Keratinocyte (primary cell): ENCODE measurements around the gene ZBTB32. TPM values are rescaled to one million over a fixed set of nuclear protein-coding genes. Genes with fewer than 3 reads are reported as not detected.
"Not testable (repeated sequence)": the region's sequence is repeated elsewhere in the genome, so short reads cannot be mapped to it uniquely, and the experiment has no call there.

ENCODE experiments used
- DNase-seq: peaks from one replicate; pipeline ENCODE4 v3.0.0-alpha.2; 2011; ENCODE audit warnings: low read depth, missing footprints, low spot score
- FAIRE-seq: peaks from 2 replicates; lab custom pipeline; 2011; peaks lifted over from hg19 to GRCh38; lab: Jason Lieb, UNC
- H2AFZ ChIP-seq: 2 replicates; pipeline ENCODE4 v1.6.0; 2012; ENCODE audit warnings: low read length, control low read depth, inconsistent platforms; ENCODE audit not compliant: control insufficient read depth
- H3K27ac ChIP-seq: 2 replicates; pipeline ENCODE4 v1.5.1; 2011; ENCODE audit warnings: low read length; ENCODE audit not compliant: control insufficient read depth, insufficient read depth
- H3K27me3 ChIP-seq: 3 replicates; pipeline ENCODE4 v1.6.0; 2011; ENCODE audit warnings: low read length; ENCODE audit not compliant: control insufficient read depth, insufficient read depth; ENCODE audit errors: extremely low read depth
- H3K36me3 ChIP-seq, 2 experiments: 2 replicates in 1 of 2; 3 replicates in 1 of 2; pipeline ENCODE4 v1.5.1; 2011; ENCODE audit warnings: low read length in 2 of 2, mild to moderate bottlenecking in 1 of 2; ENCODE audit not compliant: control insufficient read depth in 2 of 2, insufficient read depth in 2 of 2; ENCODE audit errors: extremely low read depth in 1 of 2
- H3K4me1 ChIP-seq: 3 replicates; pipeline ENCODE4 v1.5.1; 2011; ENCODE audit warnings: low read length; ENCODE audit not compliant: control insufficient read depth, insufficient read depth; ENCODE audit errors: extremely low read depth
- H3K4me2 ChIP-seq: 3 replicates; pipeline ENCODE4 v1.6.0; 2011; ENCODE audit warnings: low read depth, low read length; ENCODE audit not compliant: control insufficient read depth, insufficient read depth; ENCODE audit errors: extremely low read depth
- H3K4me3 ChIP-seq, 3 experiments: fragments of 200-600 bp in 1 of 3; sonication (generic) in 1 of 3; 2 replicates in 2 of 3; 3 replicates in 1 of 3; pipeline ENCODE4 v1.5.1; 2011 to 2016; ENCODE audit warnings: low read length in 3 of 3, mild to moderate bottlenecking in 3 of 3, control low read depth in 2 of 3, inconsistent platforms in 1 of 3, low read depth in 1 of 3, mixed read lengths in 1 of 3, mixed run types in 1 of 3, moderate library complexity in 1 of 3; ENCODE audit not compliant: control insufficient read depth in 2 of 3, insufficient read depth in 2 of 3; ENCODE audit errors: extremely low read depth in 1 of 3
- H3K79me2 ChIP-seq: 2 replicates; pipeline ENCODE4 v1.6.0; 2012; ENCODE audit warnings: low read length; ENCODE audit not compliant: control insufficient read depth, insufficient read depth
- H3K9ac ChIP-seq: 3 replicates; pipeline ENCODE4 v1.6.0; 2011; ENCODE audit warnings: low read length; ENCODE audit not compliant: control insufficient read depth, insufficient read depth; ENCODE audit errors: extremely low read depth
- H3K9me1 ChIP-seq: 3 replicates; pipeline ENCODE4 v1.6.0; 2011; ENCODE audit warnings: low read length; ENCODE audit not compliant: control insufficient read depth, insufficient read depth; ENCODE audit errors: extremely low read depth
- H3K9me3 ChIP-seq: 2 replicates; pipeline ENCODE4 v1.5.1; 2012; ENCODE audit warnings: low read depth, low read length; ENCODE audit not compliant: control insufficient read depth
- H4K20me1 ChIP-seq: 3 replicates; pipeline ENCODE4 v1.6.0; 2011; ENCODE audit warnings: low read length; ENCODE audit not compliant: control insufficient read depth, insufficient read depth; ENCODE audit errors: extremely low read depth
- EZH2 ChIP-seq: IDR thresholded peaks from one replicate; pipeline ENCODE4 v1.6.1; 2012; ENCODE audit warnings: inconsistent platforms, mild to moderate bottlenecking, low read length, moderate library complexity
- dilution Hi-C: fragments of 300-500 bp; cut with MboI; formaldehyde crosslinking; loops from one replicate; pipeline ENCODE4 v1.7.0; 2020; ENCODE audit warnings: low sequenced_read_pairs; ENCODE audit not compliant: extremely low pct_ligation_motif_present
- polyA plus RNA-seq, 5 experiments: library from polyadenylated mRNA; depleted of rRNA in 3 of 5; stranded (reverse) in 3 of 5; stranded (forward) in 1 of 5; unstranded in 1 of 5; fragments of >200 nt; gene quantifications; 1 replicate in 1 of 5; 2 replicates in 3 of 5; 3 replicates in 1 of 5; pipeline versions ENCODE4 v1.2.1 to v1.2.3, GENCODE V29; 2011 to 2012; ENCODE audit warnings: missing spikeins in 2 of 5, low read depth in 1 of 5, low replicate concordance in 1 of 5
- TF ChIP-seq, protein P1 (sequence below), 3 experiments: IDR thresholded peaks in 1 of 3; conservative IDR thresholded peaks in 1 of 3; optimal IDR thresholded peaks in 1 of 3; 2 replicates in 2 of 3; 3 replicates in 1 of 3; pipeline versions ENCODE3 to v1.5.1; 2011; ENCODE audit warnings: low read length in 3 of 3, mild to moderate bottlenecking in 3 of 3, moderate library complexity in 2 of 3, control low read depth in 1 of 3, inconsistent platforms in 1 of 3; ENCODE audit not compliant: insufficient read depth in 2 of 3; ENCODE audit errors: extremely low read depth in 1 of 3

Gene ZBTB32
- polyA plus RNA-seq, 1 donor (not counting 4 experiments of a cell fraction or from before 2014, with no cell fraction given) = not detected

DNA sequence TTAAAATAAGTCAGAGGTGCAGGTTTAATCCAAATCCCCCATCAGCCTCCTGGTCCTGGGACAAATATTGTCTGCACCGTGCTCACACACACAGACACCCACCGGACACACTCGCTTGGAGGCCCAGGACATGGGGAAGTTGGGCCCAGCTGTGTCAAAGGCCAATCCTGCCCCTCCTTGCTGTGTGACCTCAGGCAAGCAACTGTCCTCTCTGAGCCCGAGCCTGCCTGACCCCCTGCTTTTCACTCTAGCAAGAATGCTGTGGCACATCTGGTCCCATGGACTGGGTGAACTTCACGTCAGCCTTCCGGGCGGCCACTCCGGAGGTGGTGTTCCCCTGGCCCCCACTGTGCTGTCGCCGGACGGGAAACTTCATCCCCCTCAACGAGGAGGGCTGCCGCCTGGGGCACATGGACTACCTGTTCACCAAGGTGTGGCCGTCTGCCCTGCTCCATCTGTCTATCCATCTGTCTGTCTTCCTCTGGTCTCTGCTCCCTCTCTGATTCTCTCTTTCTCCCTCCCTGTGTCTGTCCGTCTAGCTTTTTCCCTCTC lies 28.7 kb upstream of the ZBTB32 start:
- no peaks in the 10 kb centered on the region for H3K9me1 ChIP-seq
- no peaks in the 10 kb centered on the region for H4K20me1 ChIP-seq
- dilution Hi-C loops = no loop called here
- H3K4me2 ChIP-seq = no peak overlapping the region
- FAIRE-seq (no peak), DNase-seq (no peak)
- TF ChIP-seq EZH2 = no peak
- TF ChIP-seq, protein P1, sequence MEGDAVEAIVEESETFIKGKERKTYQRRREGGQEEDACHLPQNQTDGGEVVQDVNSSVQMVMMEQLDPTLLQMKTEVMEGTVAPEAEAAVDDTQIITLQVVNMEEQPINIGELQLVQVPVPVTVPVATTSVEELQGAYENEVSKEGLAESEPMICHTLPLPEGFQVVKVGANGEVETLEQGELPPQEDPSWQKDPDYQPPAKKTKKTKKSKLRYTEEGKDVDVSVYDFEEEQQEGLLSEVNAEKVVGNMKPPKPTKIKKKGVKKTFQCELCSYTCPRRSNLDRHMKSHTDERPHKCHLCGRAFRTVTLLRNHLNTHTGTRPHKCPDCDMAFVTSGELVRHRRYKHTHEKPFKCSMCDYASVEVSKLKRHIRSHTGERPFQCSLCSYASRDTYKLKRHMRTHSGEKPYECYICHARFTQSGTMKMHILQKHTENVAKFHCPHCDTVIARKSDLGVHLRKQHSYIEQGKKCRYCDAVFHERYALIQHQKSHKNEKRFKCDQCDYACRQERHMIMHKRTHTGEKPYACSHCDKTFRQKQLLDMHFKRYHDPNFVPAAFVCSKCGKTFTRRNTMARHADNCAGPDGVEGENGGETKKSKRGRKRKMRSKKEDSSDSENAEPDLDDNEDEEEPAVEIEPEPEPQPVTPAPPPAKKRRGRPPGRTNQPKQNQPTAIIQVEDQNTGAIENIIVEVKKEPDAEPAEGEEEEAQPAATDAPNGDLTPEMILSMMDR (optimal IDR thresholded peaks at IDR 0.05 in 1 of 3, IDR thresholded peaks at IDR 0.05 in 1 of 3, conservative IDR thresholded peaks at IDR 0.05 in 1 of 3; ENCODE audit: extremely low read depth in 1 of 3, insufficient read depth in 2 of 3, low read length in 3 of 3) = no peak
- peaks cover 8% of the 10 kb centered on the region for H3K27me3 ChIP-seq
- H3K4me1 ChIP-seq = peaks cover 7% of the 10 kb centered on the region
- H3K79me2 ChIP-seq = no peaks in the 10 kb centered on the region
- no peak overlapping the region for H2AFZ ChIP-seq
- no peak overlapping the region for H3K4me3 ChIP-seq
- H3K9ac ChIP-seq = no peak overlapping the region
- H3K36me3 ChIP-seq = no peaks in the 10 kb centered on the region
- no peak overlapping the region for H3K27ac ChIP-seq
- no peaks in the 10 kb centered on the region for H3K9me3 ChIP-seq

- H4K20me1 ChIP-seq = no peaks in the 10 kb centered on the region
- no peak for FAIRE-seq
- no peak for TF ChIP-seq EZH2
- TF ChIP-seq, protein P1 (optimal IDR thresholded peaks at IDR 0.05 in 1 of 3, IDR thresholded peaks at IDR 0.05 in 1 of 3, conservative IDR thresholded peaks at IDR 0.05 in 1 of 3; ENCODE audit: extremely low read depth in 1 of 3, insufficient read depth in 2 of 3, low read length in 3 of 3) = no peak
- no peaks in the 10 kb centered on the region for H3K79me2 ChIP-seq
- no peak for DNase-seq
- H3K36me3 ChIP-seq = no peaks in the 10 kb centered on the region
- no peak overlapping the region for H3K4me3 ChIP-seq
- H3K27me3 ChIP-seq = no peaks in the 10 kb centered on the region
- H3K9me3 ChIP-seq = no peaks in the 10 kb centered on the region
- dilution Hi-C loops = no loop called here
- no peaks in the 10 kb centered on the region for H3K4me1 ChIP-seq
- H3K9me1 ChIP-seq = no peaks in the 10 kb centered on the region
- no peak overlapping the region for H3K27ac ChIP-seq
- no peak overlapping the region for H2AFZ ChIP-seq
- no peak overlapping the region for H3K9ac ChIP-seq
- H3K4me2 ChIP-seq = no peak overlapping the region
These were observed 14.5 kb upstream of the ZBTB32 start for GRCh38 chr19:35689836-35690235.

GRCh38 chr19:35691106-35691505 lies 13.3 kb upstream of the ZBTB32 start:
- H3K9me1 ChIP-seq, FAIRE-seq, H3K9ac ChIP-seq, H3K4me1 ChIP-seq, H3K27me3 ChIP-seq, H4K20me1 ChIP-seq, H3K79me2 ChIP-seq, H3K9me3 ChIP-seq, dilution Hi-C loops, H3K36me3 ChIP-seq, H3K4me2 ChIP-seq, H3K4me3 ChIP-seq, H2AFZ ChIP-seq, H3K27ac ChIP-seq, DNase-seq: not testable (repeated sequence)
